Heart right ventricle (tissue), 16 donors: ENCODE data around the gene FKBP11. TPM values are rescaled to one million over a fixed set of nuclear protein-coding genes. Genes with fewer than 3 reads are reported as not detected.

Experiments
- ATAC-seq, 8 donors: fragments of 200-7000 bp; cut with Tn5 transposase; one replicate each; pipeline ENCODE4 v1.9.1; 2020; ENCODE audit warnings: mild to moderate bottlenecking in 8 of 8, moderate library complexity in 8 of 8, moderate number of reproducible peaks in 1 of 8
- DNase-seq, 2 donors: peaks; one replicate each; pipeline ENCODE4 v3.0.0-alpha.2; 2020
- H3K27ac ChIP-seq, 10 donors: fragments of 200-600 bp; sonication (generic) in 2 of 10; one replicate each; pipeline versions ENCODE4 v1.5.0 to v1.8.0; 2020 to 2022; ENCODE audit warnings: mild to moderate bottlenecking in 3 of 10
- H3K27me3 ChIP-seq, 7 donors: fragments of 200-600 bp; one replicate each; pipeline ENCODE4 v1.8.0; 2021 to 2022; ENCODE audit warnings: mild to moderate bottlenecking in 2 of 7
- H3K36me3 ChIP-seq, 9 donors: fragments of 200-600 bp; sonication (generic) in 1 of 9; one replicate each; pipeline versions ENCODE4 v1.5.0 to v1.8.0; 2020 to 2022; ENCODE audit warnings: mild to moderate bottlenecking in 2 of 9
- H3K4me1 ChIP-seq, 9 donors: fragments of 200-600 bp; sonication (generic) in 1 of 9; one replicate each; pipeline versions ENCODE4 v1.5.0 to v1.8.0; 2020 to 2022; ENCODE audit warnings: mild to moderate bottlenecking in 4 of 9
- H3K4me3 ChIP-seq, 10 donors: fragments of 200-600 bp; sonication (generic) in 2 of 10; one replicate each; pipeline versions ENCODE4 v1.5.0 to v1.8.0; 2020 to 2022; ENCODE audit warnings: mild to moderate bottlenecking in 7 of 10, moderate library complexity in 2 of 10
- H3K9me3 ChIP-seq, 11 donors: fragments of 200-600 bp in 10 of 11; sonication (generic) in 2 of 11; one replicate each; pipeline versions ENCODE4 v1.5.0 to v1.8.0; 2013 to 2022; ENCODE audit warnings: mild to moderate bottlenecking in 2 of 11, control low read depth in 1 of 11, moderate library complexity in 1 of 11
- WGBS, 2 donors: extraction: QIAGEN DNeasy Blood & Tissue Kit; methylation state at CpG; one replicate each; pipeline ENCODE4 v1.1.7; 2013; ENCODE audit warnings: inconsistent platforms in 1 of 2; 5-methylcytosine and 5-hydroxymethylcytosine counted together
- intact Hi-C, 10 donors: fragments of 100-400 bp; cut with DNase I; formaldehyde crosslinking; loops; one replicate each; pipeline versions ENCODE4 v1.11.1 to v1.14.2; 2022
- polyA plus RNA-seq, 2 donors: library from polyadenylated mRNA; stranded (reverse); fragments of 200-250 nt; gene quantifications; one replicate each; pipeline ENCODE4 v1.2.3, GENCODE V29; 2013
- total RNA-seq, 10 donors: library from RNA; stranded (reverse); fragmentation: NEBNext Ultra II Directional in 3 of 10; extraction: Animal tissue kit (Norgen Biotek cat#: 25700) in 3 of 10; gene quantifications; one replicate each; pipeline versions ENCODE4 v1.2.1 to v1.2.4, GENCODE V29; 2021 to 2023
- TF ChIP-seq, protein P1 (sequence below), 9 donors: fragments of 200-600 bp; sonication (generic) in 2 of 9; IDR thresholded peaks; one replicate each; pipeline versions ENCODE4 v1.5.0 to v1.8.0; 2021 to 2022; ENCODE audit warnings: antibody characterized with exemption in 9 of 9, mild to moderate bottlenecking in 5 of 9, moderate library complexity in 1 of 9
- donor health status: Arrhythmogenic right ventricular cardiomyopathy.
- donor health status: ischemic (EF 13 %, LVEDD 7.1; RV severe dilation, severe dysfunction).
- donor health status: healthy with polysubstance abuse.
- donor health status: DM: no; HTN: yes; CAD: no.
- donor health status: DM: no; HTN: no; CAD: no.
- donor health status: ischemic (EF 25% LVEDD 6.9; RV normal size, moderate dysfunction).
- donor health status: ischemic (EF 25% LVEDD 5.7; RV mildly dilated, moderate dysfunction).
- donor health status: healthy.
- donor health status: DM: yes; HTN: yes; CAD: no.
- donor health status: Ischemic cardiomyopathy.
- donor health status: ischemic (EF 35%, LVEDD 5.7; RV mildly dilated, moderate dysfunction).
- donor health status: nonischemic (EF 11% LVEDD 7.7; RV severe dilation, severe dysfunction).
- donor health status: DM: yes; HTN: yes; CAD: no.
- donor health status: PGD.
- donor health status: ischemic (EF 29% LVEDD 5.4; RV normal size, mild dysfunction).
- donor health status: nonischemic (EF 23%, LVEDD 6.1; RV moderate dilation, normal function).

FKBP11 gene
- total and polyA plus RNA-seq, 12 donors, result 1.6 to 30.4 (median 4.0) TPM

DNA sequence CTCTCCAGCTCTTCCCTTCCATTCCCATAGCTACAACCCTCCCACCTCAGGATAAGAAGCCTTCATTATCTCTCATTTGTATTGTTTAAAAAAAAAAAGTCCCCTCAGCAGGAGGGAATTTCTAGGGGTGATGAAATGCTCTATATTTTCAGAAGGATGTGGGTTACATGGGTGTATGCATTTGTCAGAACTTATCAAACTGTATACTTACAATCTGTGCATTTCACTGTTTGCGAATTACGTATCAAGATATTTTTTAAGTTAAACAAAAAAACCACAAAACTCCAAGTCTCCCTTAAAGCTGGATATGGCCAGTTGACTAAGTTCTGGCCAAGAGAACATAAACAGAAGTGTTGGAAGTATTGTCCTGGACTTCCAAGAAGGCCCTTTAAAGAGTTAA, 2.0 kb upstream of the FKBP11 start:
- Histone ChIP-seq H3K27me3 (no peaks in the 10 kb centered on the region), H3K4me3 (no peak overlapping the region), H3K27ac (no peak overlapping the region), H3K4me1 (peaks cover 0 to 17% (median 5%) of the 10 kb centered on the region in 9 donors), H3K36me3 (peaks cover 0 to 53% (median 5%) of the 10 kb centered on the region in 9 donors), H3K9me3 (no peaks in the 10 kb centered on the region)
- intact Hi-C loops, result loop anchor here in 1 of 10 donors (10.0 kb wide), 1 partner anchor 58 kb away; no protein-coding TSS in a partner anchor
- DNase-seq (no peak), ATAC-seq (no peak)
- WGBS, 2 donors, result 93 to 98% methylated on average over 2 of the region's 2 CpGs
- TF ChIP-seq, protein P1, sequence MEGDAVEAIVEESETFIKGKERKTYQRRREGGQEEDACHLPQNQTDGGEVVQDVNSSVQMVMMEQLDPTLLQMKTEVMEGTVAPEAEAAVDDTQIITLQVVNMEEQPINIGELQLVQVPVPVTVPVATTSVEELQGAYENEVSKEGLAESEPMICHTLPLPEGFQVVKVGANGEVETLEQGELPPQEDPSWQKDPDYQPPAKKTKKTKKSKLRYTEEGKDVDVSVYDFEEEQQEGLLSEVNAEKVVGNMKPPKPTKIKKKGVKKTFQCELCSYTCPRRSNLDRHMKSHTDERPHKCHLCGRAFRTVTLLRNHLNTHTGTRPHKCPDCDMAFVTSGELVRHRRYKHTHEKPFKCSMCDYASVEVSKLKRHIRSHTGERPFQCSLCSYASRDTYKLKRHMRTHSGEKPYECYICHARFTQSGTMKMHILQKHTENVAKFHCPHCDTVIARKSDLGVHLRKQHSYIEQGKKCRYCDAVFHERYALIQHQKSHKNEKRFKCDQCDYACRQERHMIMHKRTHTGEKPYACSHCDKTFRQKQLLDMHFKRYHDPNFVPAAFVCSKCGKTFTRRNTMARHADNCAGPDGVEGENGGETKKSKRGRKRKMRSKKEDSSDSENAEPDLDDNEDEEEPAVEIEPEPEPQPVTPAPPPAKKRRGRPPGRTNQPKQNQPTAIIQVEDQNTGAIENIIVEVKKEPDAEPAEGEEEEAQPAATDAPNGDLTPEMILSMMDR (IDR thresholded peaks at IDR 0.05), result no peak

DNA sequence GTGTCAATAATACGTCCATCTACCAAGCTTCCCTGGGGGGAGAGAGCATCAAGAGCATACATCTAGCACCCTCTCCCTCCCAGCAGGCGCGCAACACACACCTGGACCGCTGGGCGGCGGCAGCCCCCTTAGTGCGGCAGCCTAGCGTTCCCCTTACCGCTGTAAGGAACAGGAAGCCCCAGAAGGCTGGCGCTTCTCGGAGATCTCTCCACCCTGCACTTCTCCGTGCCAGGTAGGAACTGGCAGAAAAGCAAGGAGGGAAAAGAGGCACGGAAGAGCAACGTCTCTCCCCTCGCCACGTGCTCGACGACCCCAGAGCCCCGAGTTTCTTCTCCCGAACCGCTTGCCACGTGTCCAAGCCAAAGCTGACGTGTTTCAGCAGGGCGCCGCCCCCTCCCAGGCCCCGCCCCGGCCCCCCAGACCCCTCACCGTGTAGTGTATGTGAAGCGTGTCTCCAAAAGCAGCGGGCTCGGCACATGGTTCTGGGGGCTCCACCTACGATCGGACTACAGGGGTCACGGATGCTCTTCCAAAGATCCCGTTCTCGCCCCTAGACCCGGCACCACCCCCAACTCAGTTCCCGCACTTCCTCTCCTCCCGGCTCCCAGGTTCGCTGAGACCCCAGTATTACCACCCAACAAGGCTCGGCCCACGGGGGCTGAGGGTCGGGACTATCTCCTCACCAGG, 532 bp downstream of the FKBP11 start:
- H3K9me3 ChIP-seq, result no peaks in the 10 kb centered on the region
- TF ChIP-seq, protein P1 (IDR thresholded peaks at IDR 0.05), result peak; percentile 11 to 63 (median 49)
- ATAC-seq (peak; percentile 62 to 86 (median 76)), DNase-seq (peak; percentile 29 to 48)
- H3K27ac ChIP-seq, result peak overlapping the region in 4 of 10 donors; percentile 37 to 89 (median 56)
- peaks cover 0 to 17% (median 5%) of the 10 kb centered on the region in 9 donors for H3K4me1 ChIP-seq
- H3K36me3 ChIP-seq, result peaks cover 0 to 37% (median 0%) of the 10 kb centered on the region in 9 donors
- no peaks in the 10 kb centered on the region for H3K27me3 ChIP-seq
- intact Hi-C loops, result loop anchor here in 2 of 10 donors (5.0 to 10.0 kb wide), 2 partner anchors 60 to 63 kb away; no protein-coding TSS in a partner anchor
- 2% methylated on average over 42 to 43 of the region's 43 CpGs for WGBS, 2 donors
- H3K4me3 ChIP-seq, result peak overlapping the region; percentile 57 to 90 (median 85)

DNA sequence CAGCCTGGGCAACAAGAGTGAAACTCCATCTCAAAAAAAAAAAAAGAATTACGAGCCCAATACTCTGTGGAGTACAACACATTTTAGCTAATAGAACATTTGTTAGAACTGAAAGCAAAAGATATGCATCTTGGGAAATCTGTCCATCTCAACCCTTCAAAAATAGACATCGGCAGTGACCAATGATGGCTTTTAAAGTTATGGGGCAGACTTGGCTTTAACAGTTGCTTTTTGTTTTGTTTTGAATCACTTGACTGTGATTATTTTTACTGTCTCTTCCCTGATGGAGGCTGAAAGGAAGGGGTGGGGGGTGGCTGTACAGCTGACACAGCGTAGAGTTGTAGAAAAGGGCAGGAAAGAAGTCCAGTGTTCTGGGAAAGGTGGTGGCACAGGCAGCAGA, 2.2 kb downstream of the FKBP11 start:
- Histone ChIP-seq H3K27me3 (no peaks in the 10 kb centered on the region), H3K4me3 (no peak overlapping the region), H3K4me1 (peaks cover 0 to 19% (median 5%) of the 10 kb centered on the region in 9 donors), H3K9me3 (no peaks in the 10 kb centered on the region), H3K36me3 (peaks cover 0 to 24% (median 0%) of the 10 kb centered on the region in 9 donors), H3K27ac (no peak overlapping the region)
- TF ChIP-seq, protein P1 (IDR thresholded peaks at IDR 0.05), result no peak
- DNase-seq (no peak), ATAC-seq (no peak)
- 88 to 95% methylated on average over 3 of the region's 3 CpGs for WGBS, 2 donors
- intact Hi-C loops, result loop anchor here in 2 of 10 donors (5.0 to 10.0 kb wide), 2 partner anchors 62 to 64 kb away; no protein-coding TSS in a partner anchor

DNA sequence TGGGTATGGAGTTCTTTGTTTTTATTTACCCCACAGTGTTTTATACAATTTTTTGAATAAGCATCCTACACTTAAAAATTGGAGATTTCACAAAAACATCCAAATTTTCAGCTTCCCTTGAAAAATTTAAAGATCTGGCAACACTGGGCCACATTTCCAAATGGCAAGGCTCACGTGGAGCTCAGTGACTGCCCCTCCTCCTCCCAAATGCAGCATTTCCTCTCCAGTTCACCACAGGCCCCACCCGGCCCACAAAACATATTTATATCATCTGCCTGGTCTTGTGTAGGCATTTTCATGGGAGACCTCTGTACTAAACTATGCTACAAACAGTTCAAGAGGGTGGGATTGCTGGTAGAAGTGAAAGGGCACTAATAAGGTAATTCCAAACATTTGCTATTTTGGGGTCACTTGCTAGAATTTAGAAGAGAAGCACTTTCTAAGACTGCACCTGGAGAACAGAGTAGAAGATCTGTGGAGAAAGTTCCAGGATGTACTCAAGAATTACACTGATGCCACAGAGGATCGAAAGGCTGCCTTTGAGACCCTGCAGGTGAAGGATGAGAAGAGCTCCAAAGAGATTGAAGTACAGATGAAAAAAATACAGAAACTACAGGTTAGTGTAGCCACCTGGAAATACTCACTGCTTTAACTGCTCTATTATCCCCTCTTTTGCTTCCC, 7.3 kb downstream of the FKBP11 start:
- H3K9me3 ChIP-seq, result no peaks in the 10 kb centered on the region
- peak overlapping the region in 1 of 10 donors; percentile 72 for H3K27ac ChIP-seq
- DNase-seq (no peak), ATAC-seq (no peak)
- H3K27me3 ChIP-seq, result no peaks in the 10 kb centered on the region
- 55 to 67% methylated on average over 3 of the region's 3 CpGs for WGBS, 2 donors
- peak overlapping the region in 1 of 10 donors; percentile 20 for H3K4me3 ChIP-seq
- TF ChIP-seq, protein P1 (IDR thresholded peaks at IDR 0.05), result no peak
- peaks cover 0 to 15% (median 0%) of the 10 kb centered on the region in 9 donors for H3K36me3 ChIP-seq
- intact Hi-C loops, result no loop called here
- H3K4me1 ChIP-seq, result peaks cover 0 to 10% (median 0%) of the 10 kb centered on the region in 9 donors
